H1 (cell line): ENCODE results near the gene MELK. TPM values are rescaled to one million over a fixed set of nuclear protein-coding genes. Genes with fewer than 3 reads are reported as not detected.

ENCODE experiments used
- CTCF ChIA-PET: fragments of 300-600 bp; sonication (Branson Sonifier 250); formaldehyde crosslinking; loops from one replicate; lab custom pipeline; 2021; ENCODE audit not compliant: partially characterized antibody; lab: Charles Lee
- POLR2A ChIA-PET: fragments of 300-600 bp; sonication (Branson Sonifier 250); formaldehyde crosslinking; loops from one replicate; lab custom pipeline; 2021; ENCODE audit warnings: inconsistent platforms; ENCODE audit not compliant: partially characterized antibody; lab: Charles Lee
- DNase-seq, 2 experiments: peaks; one replicate each; pipeline versions ENCODE4 v3.0.0 to v3.0.0-alpha.2; 2010 to 2022; ENCODE audit warnings: low spot score in 2 of 2, low read depth in 1 of 2, mixed read lengths in 1 of 2
- FAIRE-seq: peaks from 2 replicates; lab custom pipeline; 2011; peaks lifted over from hg19 to GRCh38; lab: Jason Lieb, UNC
- H2AFZ ChIP-seq: 2 replicates; pipeline ENCODE4 v1.8.1; 2012; ENCODE audit warnings: low read length, inconsistent platforms
- H2AK5ac ChIP-seq: 2 replicates; pipeline ENCODE4 v1.6.1; 2013; ENCODE audit warnings: low read depth, low read length
- H2BK120ac ChIP-seq: replicated peaks from 2 replicates; pipeline ENCODE3; 2013; ENCODE audit warnings: low read depth, low read length, inconsistent platforms
- H2BK12ac ChIP-seq: 2 replicates; pipeline ENCODE4 v1.6.1; 2013; ENCODE audit warnings: low read depth, low read length
- H2BK15ac ChIP-seq: 2 replicates; pipeline ENCODE4 v1.6.1; 2013; ENCODE audit warnings: low read length
- H2BK20ac ChIP-seq: 2 replicates; pipeline ENCODE4 v1.6.1; 2013; ENCODE audit warnings: low read length
- H2BK5ac ChIP-seq: 2 replicates; pipeline ENCODE4 v1.6.1; 2013; ENCODE audit warnings: low read depth, low read length
- H3K14ac ChIP-seq: 2 replicates; pipeline ENCODE4 v1.6.1; 2013; ENCODE audit warnings: inconsistent platforms; ENCODE audit not compliant: insufficient read length
- H3K18ac ChIP-seq: 2 replicates; pipeline ENCODE4 v1.6.1; 2013; ENCODE audit warnings: low read length; ENCODE audit errors: extremely low read depth
- H3K23ac ChIP-seq: 2 replicates; pipeline ENCODE4 v1.6.1; 2013; ENCODE audit warnings: inconsistent platforms; ENCODE audit not compliant: insufficient read length
- H3K23me2 ChIP-seq: 2 replicates; pipeline ENCODE4 v1.6.1; 2013; ENCODE audit warnings: low read depth, low read length
- H3K27ac ChIP-seq: 2 replicates; pipeline ENCODE4 v1.6.1; 2011; ENCODE audit warnings: low read depth, low read length, inconsistent platforms
- H3K27me3 ChIP-seq, 4 experiments: replicated peaks in 1 of 4; 1 replicate in 1 of 4; 2 replicates in 3 of 4; pipeline versions ENCODE4 v1.6.1 to v1.8.1; 2011 to 2013; ENCODE audit warnings: low read length in 3 of 4, mild to moderate bottlenecking in 3 of 4, inconsistent platforms in 2 of 4, mixed read lengths in 2 of 4, moderate library complexity in 1 of 4; ENCODE audit not compliant: control insufficient read depth in 3 of 4, insufficient read depth in 3 of 4; ENCODE audit errors: extremely low read depth in 1 of 4
- H3K36me3 ChIP-seq, 4 experiments: 2 replicates each; pipeline versions ENCODE4 v1.6.1 to v1.8.1; 2011 to 2013; ENCODE audit warnings: mild to moderate bottlenecking in 4 of 4, low read length in 3 of 4, moderate library complexity in 2 of 4, control low read depth in 1 of 4, inconsistent platforms in 1 of 4; ENCODE audit not compliant: insufficient read depth in 4 of 4, control insufficient read depth in 2 of 4
- H3K4ac ChIP-seq: replicated peaks from 2 replicates; pipeline ENCODE3; 2013; ENCODE audit warnings: low read length, low read depth, mixed read lengths, inconsistent platforms; ENCODE audit not compliant: insufficient read length
- H3K4me1 ChIP-seq, 4 experiments: replicated peaks in 1 of 4; 1 replicate in 1 of 4; 2 replicates in 3 of 4; pipeline versions ENCODE4 v1.6.1 to v1.8.1; 2011 to 2013; ENCODE audit warnings: low read length in 3 of 4, inconsistent platforms in 2 of 4, mixed read lengths in 1 of 4; ENCODE audit not compliant: insufficient read depth in 4 of 4, control insufficient read depth in 3 of 4
- H3K4me2 ChIP-seq, 2 experiments: 2 replicates each; pipeline versions ENCODE4 v1.6.1 to v1.8.1; 2011 to 2013; ENCODE audit warnings: low read depth in 2 of 2, low read length in 2 of 2, control low read depth in 1 of 2, inconsistent platforms in 1 of 2, mild to moderate bottlenecking in 1 of 2; ENCODE audit not compliant: insufficient read depth in 1 of 2
- H3K4me3 ChIP-seq, 4 experiments: fragments of 200-600, 300-600 bp in 1 of 4; sonication (generic), shearing (Covaris generic), sonication (Bioruptor Twin) in 1 of 4; 2 replicates each; pipeline versions ENCODE4 v1.5.1 to v1.8.1; 2011 to 2016; ENCODE audit warnings: low read length in 4 of 4, low read depth in 3 of 4, control low read depth in 2 of 4, inconsistent platforms in 2 of 4, mild to moderate bottlenecking in 2 of 4, mixed read lengths in 1 of 4, moderate library complexity in 1 of 4; ENCODE audit not compliant: insufficient read depth in 2 of 4; ENCODE audit errors: extremely low read depth in 1 of 4
- H3K56ac ChIP-seq: replicated peaks from 2 replicates; pipeline ENCODE3; 2013; ENCODE audit warnings: low read depth, mild to moderate bottlenecking, mixed read lengths, low read length, inconsistent platforms; ENCODE audit not compliant: insufficient read length
- H3K79me1 ChIP-seq: 2 replicates; pipeline ENCODE4 v1.6.1; 2013; ENCODE audit warnings: low read depth, low read length, control low read depth
- H3K79me2 ChIP-seq, 2 experiments: 2 replicates each; pipeline versions ENCODE4 v1.6.1 to v1.8.1; 2012 to 2013; ENCODE audit warnings: low read length in 2 of 2, mild to moderate bottlenecking in 2 of 2, inconsistent platforms in 1 of 2; ENCODE audit not compliant: insufficient read depth in 2 of 2, control insufficient read depth in 1 of 2
- H3K9ac ChIP-seq, 4 experiments: replicated peaks in 1 of 4; 1 replicate in 1 of 4; 2 replicates in 3 of 4; pipeline versions ENCODE4 v1.6.1 to v1.8.1; 2011 to 2013; ENCODE audit warnings: low read depth in 3 of 4, low read length in 3 of 4, control low read depth in 2 of 4, mild to moderate bottlenecking in 2 of 4, moderate library complexity in 2 of 4, inconsistent platforms in 1 of 4; ENCODE audit errors: extremely low read depth in 1 of 4
- H3K9me3 ChIP-seq, 2 experiments: 2 replicates each; pipeline versions ENCODE4 v1.6.1 to v1.8.1; 2012 to 2013; ENCODE audit warnings: mild to moderate bottlenecking in 2 of 2, moderate library complexity in 2 of 2, control low read depth in 1 of 2, inconsistent platforms in 1 of 2, low read depth in 1 of 2, low read length in 1 of 2, mixed read lengths in 1 of 2; ENCODE audit not compliant: insufficient read depth in 2 of 2
- H4K20me1 ChIP-seq, 2 experiments: replicated peaks in 1 of 2; 2 replicates each; pipeline versions ENCODE3 to v1.8.1; 2011 to 2013; ENCODE audit warnings: inconsistent platforms in 2 of 2, low read length in 2 of 2, mild to moderate bottlenecking in 1 of 2; ENCODE audit not compliant: insufficient read depth in 2 of 2, control insufficient read depth in 1 of 2
- H4K5ac ChIP-seq: 2 replicates; pipeline ENCODE4 v1.6.1; 2013; ENCODE audit warnings: low read length, low read depth, mixed read lengths, inconsistent platforms; ENCODE audit not compliant: insufficient read length
- H4K8ac ChIP-seq: 2 replicates; pipeline ENCODE4 v1.8.0; 2013; ENCODE audit warnings: mild to moderate bottlenecking, moderate library complexity, low read length, inconsistent platforms; ENCODE audit not compliant: insufficient read depth; ENCODE audit errors: extremely low read depth
- H4K91ac ChIP-seq: replicated peaks from 2 replicates; pipeline ENCODE3; 2013; ENCODE audit warnings: low read length, mixed read lengths, inconsistent platforms; ENCODE audit not compliant: insufficient read length
- TCF12 ChIP-seq: IDR thresholded peaks from 2 replicates; pipeline ENCODE4 v1.6.1; 2011; ENCODE audit warnings: low read depth, mild to moderate bottlenecking, low read length
- WGBS, 2 experiments: shearing (Covaris generic) in 1 of 2; methylation state at CpG; one replicate each; pipeline versions ENCODE4 v1.1.6 to v1.1.7; 2013 to 2015; ENCODE audit warnings: low lambda C conversion rate in 2 of 2, mixed read lengths in 2 of 2, inconsistent platforms in 1 of 2, low coverage in 1 of 2, missing lambda C conversion rate in 1 of 2; ENCODE audit not compliant: insufficient replicate concordance in 2 of 2, insufficient coverage in 1 of 2, insufficient read length in 1 of 2; ENCODE audit errors: extremely low coverage in 1 of 2, missing lambda C conversion rate in 1 of 2; 5-methylcytosine and 5-hydroxymethylcytosine counted together
- polyA plus RNA-seq, 7 experiments: library from polyadenylated mRNA; depleted of rRNA in 3 of 7; stranded (reverse) in 5 of 7; unstranded in 2 of 7; fragments of >200 nt in 5 of 7; fragments of 200-250 nt in 2 of 7; gene quantifications; 1 replicate in 5 of 7; 2 replicates in 1 of 7; 4 replicates in 1 of 7; pipeline versions ENCODE4 v1.2.1 to v1.2.3, GENCODE V29; 2011 to 2013; ENCODE audit warnings: missing spikeins in 2 of 7, mixed read lengths in 2 of 7
- total RNA-seq: library from RNA; stranded (reverse); fragmentation: NEBNext Ultra II Directional; extraction: Animal tissue kit (Norgen Biotek cat#: 25700); gene quantifications from 2 replicates; pipeline ENCODE4 v1.2.1, GENCODE V29; 2021
- TF ChIP-seq, protein P1 (sequence below), 3 experiments: IDR thresholded peaks; 1 replicate in 2 of 3; 2 replicates in 1 of 3; pipeline versions ENCODE4 v1.5.1 to v1.6.1; 2011; ENCODE audit warnings: low read length in 3 of 3, mild to moderate bottlenecking in 3 of 3, inconsistent platforms in 2 of 3, low read depth in 1 of 3, moderate library complexity in 1 of 3; ENCODE audit not compliant: insufficient read depth in 1 of 3; ENCODE audit errors: control extremely low read depth in 1 of 3

MELK gene
- total and polyA plus RNA-seq, 2 of the 8 experiments (the other 6 are each of a cell fraction or from before 2014, with no cell fraction given): 26.2 to 53.1 TPM

DNA sequence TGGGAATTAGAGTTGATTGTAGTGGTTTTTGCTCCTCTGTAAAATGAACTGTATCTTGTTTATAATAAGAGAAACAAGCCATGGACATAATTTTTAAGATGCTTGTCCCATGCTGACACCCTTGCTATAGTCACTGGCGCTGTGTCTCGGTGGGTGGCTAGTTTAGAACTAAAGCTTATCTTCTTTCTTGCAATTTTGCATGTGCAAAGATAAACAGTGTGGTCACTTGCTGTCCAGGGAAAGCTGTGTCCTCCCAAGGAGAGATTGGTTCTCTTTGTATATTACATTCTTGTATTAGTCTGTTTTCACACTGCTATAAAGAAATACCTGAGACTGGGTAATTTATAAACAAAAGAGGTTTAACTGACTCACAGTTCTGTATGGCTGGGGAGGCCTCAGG, 143.8 kb downstream of the MELK start:
- Histone ChIP-seq H3K27ac (no peak overlapping the region), H2BK20ac (no peak overlapping the region), H3K23ac (no peak overlapping the region), H3K23me2 (no peaks in the 10 kb centered on the region), H4K5ac (no peak overlapping the region), H3K56ac (no peak overlapping the region), H2BK120ac (no peak overlapping the region), H3K27me3 (no peaks in the 10 kb centered on the region), H2BK15ac (no peak overlapping the region), H3K9me3 (no peaks in the 10 kb centered on the region), H3K4me1 (no peaks in the 10 kb centered on the region), H3K4ac (no peak overlapping the region), H3K79me1 (no peaks in the 10 kb centered on the region), H4K8ac (no peak overlapping the region), H2AK5ac (no peak overlapping the region), H3K14ac (no peak overlapping the region), H3K79me2 (no peaks in the 10 kb centered on the region), H3K36me3 (no peaks in the 10 kb centered on the region), H4K91ac (no peak overlapping the region), H3K4me2 (no peak overlapping the region), H3K18ac (no peak overlapping the region), H4K20me1 (no peaks in the 10 kb centered on the region), H2AFZ (no peak overlapping the region), H2BK5ac (no peak overlapping the region), H2BK12ac (no peak overlapping the region), H3K9ac (no peak overlapping the region), H3K4me3 (no peak overlapping the region)
- no peak for FAIRE-seq
- 90% methylated on average over 2 of the region's 2 CpGs; no CpG with 5 or more reads in 1 of the 2 experiments for WGBS, 2 experiments
- CTCF ChIA-PET: interaction anchor here (1.0 kb wide), 1 partner anchor 12 kb away, joined by 3 read pairs; no protein-coding TSS in a partner anchor
- POLR2A ChIA-PET: no interaction called here
- TF ChIP-seq TCF12: no peak
- TF ChIP-seq, protein P1, sequence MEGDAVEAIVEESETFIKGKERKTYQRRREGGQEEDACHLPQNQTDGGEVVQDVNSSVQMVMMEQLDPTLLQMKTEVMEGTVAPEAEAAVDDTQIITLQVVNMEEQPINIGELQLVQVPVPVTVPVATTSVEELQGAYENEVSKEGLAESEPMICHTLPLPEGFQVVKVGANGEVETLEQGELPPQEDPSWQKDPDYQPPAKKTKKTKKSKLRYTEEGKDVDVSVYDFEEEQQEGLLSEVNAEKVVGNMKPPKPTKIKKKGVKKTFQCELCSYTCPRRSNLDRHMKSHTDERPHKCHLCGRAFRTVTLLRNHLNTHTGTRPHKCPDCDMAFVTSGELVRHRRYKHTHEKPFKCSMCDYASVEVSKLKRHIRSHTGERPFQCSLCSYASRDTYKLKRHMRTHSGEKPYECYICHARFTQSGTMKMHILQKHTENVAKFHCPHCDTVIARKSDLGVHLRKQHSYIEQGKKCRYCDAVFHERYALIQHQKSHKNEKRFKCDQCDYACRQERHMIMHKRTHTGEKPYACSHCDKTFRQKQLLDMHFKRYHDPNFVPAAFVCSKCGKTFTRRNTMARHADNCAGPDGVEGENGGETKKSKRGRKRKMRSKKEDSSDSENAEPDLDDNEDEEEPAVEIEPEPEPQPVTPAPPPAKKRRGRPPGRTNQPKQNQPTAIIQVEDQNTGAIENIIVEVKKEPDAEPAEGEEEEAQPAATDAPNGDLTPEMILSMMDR (IDR thresholded peaks at IDR 0.05; ENCODE audit: control extremely low read depth in 1 of 3, insufficient read depth in 1 of 3, low read depth in 1 of 3, low read length in 3 of 3): no peak
- DNase-seq: no peak
